Type B pancreatic cell (in vitro differentiated cells): Measurements from ENCODE around the gene TBC1D16. TPM values are rescaled to one million over a fixed set of nuclear protein-coding genes. Genes with fewer than 3 reads are reported as not detected.

Experiments used
- DNase-seq: peaks from one replicate; pipeline ENCODE4 v3.0.0; 2021; ENCODE audit warnings: mixed read lengths; ENCODE audit not compliant: unreplicated experiment; ENCODE audit errors: extremely low spot score
- H3K27ac Mint-ChIP-seq: 2 replicates; pipeline ENCODE4 v1.8.0; 2021; ENCODE audit warnings: mild to moderate bottlenecking, mixed read lengths
- H3K27me3 Mint-ChIP-seq: 2 replicates; pipeline ENCODE4 v1.8.0; 2021; ENCODE audit warnings: mixed read lengths
- H3K36me3 Mint-ChIP-seq: 2 replicates; pipeline ENCODE4 v1.8.0; 2021; ENCODE audit warnings: mixed read lengths
- H3K4me1 Mint-ChIP-seq: one replicate; pipeline ENCODE4 v1.8.0; 2021; ENCODE audit warnings: mixed read lengths; ENCODE audit not compliant: unreplicated experiment
- H3K4me3 Mint-ChIP-seq: 2 replicates; pipeline ENCODE4 v1.8.0; 2021; ENCODE audit warnings: mild to moderate bottlenecking, mixed read lengths
- H3K9me3 Mint-ChIP-seq: 2 replicates; pipeline ENCODE4 v1.8.0; 2021; ENCODE audit warnings: mixed read lengths
- CTCF ChIP-seq: fragments of 200-600 bp; sonication (generic); conservative IDR thresholded peaks from 2 replicates; pipeline ENCODE4 v1.5.0; 2021; ENCODE audit warnings: antibody characterized with exemption, mild to moderate bottlenecking
- total RNA-seq: library from RNA; stranded (reverse); gene quantifications from 2 replicates; pipeline ENCODE4 v1.2.1, GENCODE V29; 2021; ENCODE audit warnings: low replicate concordance

Gene TBC1D16
- total RNA-seq, 1 donor from 2014 or later: 71.9 TPM

GRCh38 chr17:79923974-79924638 is 111.6 kb downstream of the TBC1D16 start:
- no peak for DNase-seq

GRCh38 chr17:79922798-79923197 is 112.9 kb downstream of the TBC1D16 start:
- no peaks in the 10 kb centered on the region for H3K36me3 Mint-ChIP-seq
- no peak overlapping the region for H3K27ac Mint-ChIP-seq
- DNase-seq: no peak
- no peak for TF ChIP-seq CTCF
- H3K4me3 Mint-ChIP-seq: no peak overlapping the region
- no peaks in the 10 kb centered on the region for H3K27me3 Mint-ChIP-seq
- H3K9me3 Mint-ChIP-seq: no peaks in the 10 kb centered on the region
- peaks cover 19% of the 10 kb centered on the region for H3K4me1 Mint-ChIP-seq

More at GRCh38 chr17:79923974-79924638, 111.6 kb downstream of the TBC1D16 start:
- Mint-ChIP-seq H3K9me3 (no peaks in the 10 kb centered on the region), H3K27me3 (peaks cover 5% of the 10 kb centered on the region), H3K4me3 (peak overlapping the region; percentile 63), H3K36me3 (no peaks in the 10 kb centered on the region), H3K4me1 (peaks cover 19% of the 10 kb centered on the region), H3K27ac (peak overlapping the region; percentile 71)
- TF ChIP-seq CTCF: peak; percentile 77

GRCh38 chr17:79922116-79922601 is 113.5 kb downstream of the TBC1D16 start:
- no peaks in the 10 kb centered on the region for H3K27me3 Mint-ChIP-seq
- no peaks in the 10 kb centered on the region for H3K9me3 Mint-ChIP-seq
- no peak overlapping the region for H3K4me3 Mint-ChIP-seq
- H3K36me3 Mint-ChIP-seq: no peaks in the 10 kb centered on the region
- TF ChIP-seq CTCF: no peak
- no peak for DNase-seq
- no peak overlapping the region for H3K27ac Mint-ChIP-seq
- peaks cover 19% of the 10 kb centered on the region for H3K4me1 Mint-ChIP-seq

- no peak for DNase-seq
- no peak for TF ChIP-seq CTCF
- H3K9me3 Mint-ChIP-seq: no peaks in the 10 kb centered on the region
- peaks cover 22% of the 10 kb centered on the region for H3K4me1 Mint-ChIP-seq
- no peaks in the 10 kb centered on the region for H3K36me3 Mint-ChIP-seq
- peak overlapping the region; percentile 17 for H3K4me3 Mint-ChIP-seq
- H3K27me3 Mint-ChIP-seq: no peaks in the 10 kb centered on the region
- H3K27ac Mint-ChIP-seq: no peak overlapping the region
Measured at GRCh38 chr17:79921411-79922115, 114.1 kb downstream of the TBC1D16 start.

- no peak overlapping the region for H3K4me3 Mint-ChIP-seq
- no peak overlapping the region for H3K27ac Mint-ChIP-seq
- peaks cover 23% of the 10 kb centered on the region for H3K4me1 Mint-ChIP-seq
- no peak for DNase-seq
- no peaks in the 10 kb centered on the region for H3K27me3 Mint-ChIP-seq
- no peak for TF ChIP-seq CTCF
- no peaks in the 10 kb centered on the region for H3K9me3 Mint-ChIP-seq
- no peaks in the 10 kb centered on the region for H3K36me3 Mint-ChIP-seq
Measured at GRCh38 chr17:79920751-79921410, 114.8 kb downstream of the TBC1D16 start.
